ENCODE measurements around the gene AQP12A.

AQP12A gene

DNA sequence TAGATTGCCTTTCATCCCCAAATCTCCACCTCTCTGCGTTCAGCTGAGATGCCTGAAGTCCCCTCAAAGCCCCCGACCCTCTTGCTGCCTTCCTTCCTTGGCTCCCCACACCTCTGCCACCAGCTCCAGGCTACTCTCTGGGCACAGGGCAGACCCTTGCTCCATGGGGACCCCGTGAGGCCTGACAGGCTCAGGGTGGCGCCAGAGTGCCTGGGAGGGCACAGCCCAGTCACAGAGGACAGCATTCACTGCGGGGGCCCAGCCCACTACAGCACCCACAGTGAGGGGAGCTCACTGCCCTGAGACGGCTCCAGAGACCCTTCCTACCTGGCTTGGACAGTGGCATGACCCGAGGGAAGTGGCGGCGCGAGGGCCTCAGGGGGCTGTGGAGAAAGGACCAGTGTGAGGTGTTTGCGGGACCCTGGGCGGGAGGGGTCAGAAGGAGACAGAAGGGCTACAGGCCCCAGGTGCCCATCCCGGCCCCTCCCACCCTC, 51.0 kb downstream of the AQP12A start:
- DNase-seq, result no peak

DNA sequence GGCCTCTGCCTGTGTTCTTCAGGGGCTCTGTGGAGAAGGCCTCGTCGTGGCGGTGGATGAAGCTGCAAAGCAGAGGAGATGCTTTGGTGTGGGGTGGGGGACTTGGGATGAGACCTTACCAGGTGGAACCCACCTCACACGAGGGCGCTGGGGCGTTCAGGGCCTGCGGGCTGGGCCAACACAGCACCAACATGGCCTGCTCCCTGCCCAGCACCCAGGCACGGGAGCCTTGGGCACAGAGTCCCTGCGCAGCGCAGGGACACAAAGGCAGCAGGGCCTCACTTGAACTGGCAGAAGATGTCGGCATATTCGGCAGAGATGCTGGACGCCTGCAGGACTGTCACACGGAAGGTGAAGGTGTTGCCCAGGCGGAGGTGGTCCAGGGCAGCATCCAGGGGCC, 53.8 kb downstream of the AQP12A start:
- DNase-seq, result no peak

DNA sequence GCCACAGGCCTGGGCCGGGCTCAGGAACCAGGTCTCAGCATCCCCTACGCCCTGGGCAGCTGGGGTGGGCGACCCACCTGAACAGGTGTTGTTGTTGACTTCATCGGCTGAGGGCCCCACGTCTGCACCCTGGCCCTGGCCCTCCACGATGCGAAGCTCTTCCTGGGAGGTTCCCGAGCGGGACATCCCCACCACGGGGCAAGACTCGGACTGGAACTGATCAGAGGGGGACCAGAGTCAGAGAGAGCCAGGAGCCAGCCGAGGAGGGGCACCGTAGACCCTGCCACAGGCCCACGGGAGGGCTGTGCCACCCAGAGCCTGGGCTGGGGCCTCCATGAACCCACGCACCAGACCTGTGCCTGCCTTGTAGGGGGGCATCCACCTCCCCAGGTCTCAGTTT, 54.3 kb downstream of the AQP12A start:
- DNase-seq, result no peak

DNA sequence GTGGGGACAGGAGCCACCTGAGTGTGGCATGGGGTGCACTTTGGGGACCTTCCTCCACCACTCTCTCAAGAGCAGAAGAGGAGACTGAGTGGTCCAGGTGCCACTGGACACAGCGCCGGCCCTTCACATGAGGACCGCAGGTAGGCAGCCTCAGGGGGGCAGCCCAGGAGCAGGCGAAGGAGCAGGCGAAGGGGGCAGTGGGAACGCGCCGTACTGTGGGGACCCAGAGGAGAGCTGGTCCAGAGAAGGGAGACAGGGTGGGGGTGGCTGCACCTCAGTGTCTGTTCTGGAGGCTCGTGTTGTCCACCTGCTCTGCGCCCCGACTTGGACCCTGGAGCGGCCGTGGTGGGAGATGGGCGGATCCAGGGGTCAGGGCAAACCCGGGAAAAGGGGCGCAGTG, 55.0 kb downstream of the AQP12A start:
- DNase-seq, result no peak

DNA sequence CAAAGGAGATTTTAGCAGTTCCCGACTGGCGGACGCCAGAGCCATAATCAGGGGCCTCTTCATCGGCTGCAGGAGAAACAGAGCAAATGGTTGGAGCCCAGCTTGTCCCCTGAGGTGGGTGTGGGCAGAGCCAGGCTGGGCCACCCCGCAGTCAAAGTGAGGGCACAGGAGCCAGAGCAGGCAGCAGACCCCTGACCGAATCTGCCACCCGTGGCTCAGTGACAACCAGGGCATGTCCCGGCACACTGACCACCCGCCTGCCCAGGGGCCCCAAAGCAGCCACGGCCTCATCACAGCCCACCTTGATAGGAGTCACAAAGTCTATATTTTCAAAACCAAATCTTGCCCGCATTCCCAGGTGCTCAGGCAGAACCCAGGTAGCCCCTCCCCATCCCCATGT, 55.6 kb downstream of the AQP12A start:
- no peak for DNase-seq
